HG03045 (cell line): Measurements from ENCODE around the gene MED28.
A peak's percentile ranks its signal among the peaks of the same experiment; 100 is the strongest.
"Not testable (repeated sequence)": the region's sequence is repeated elsewhere in the genome, so short reads cannot be mapped to it uniquely, and the experiment has no call there.

Source experiments
- ATAC-seq: cut with Tn5 transposase; IDR thresholded peaks from one replicate; pipeline ENCODE4 v1.9.1; 2021; ENCODE audit warnings: mild to moderate bottlenecking, moderate library complexity; ENCODE audit not compliant: unreplicated experiment

MED28 gene

GRCh38 chr4:17614416-17615299 is at the start of gene MED28:
Gene MED28, plus strand, starts transcription at chr4:17614641. Its CDS starts 14 bp downstream, at chr4:17614655.
- ATAC-seq: peak; percentile 95

DNA sequence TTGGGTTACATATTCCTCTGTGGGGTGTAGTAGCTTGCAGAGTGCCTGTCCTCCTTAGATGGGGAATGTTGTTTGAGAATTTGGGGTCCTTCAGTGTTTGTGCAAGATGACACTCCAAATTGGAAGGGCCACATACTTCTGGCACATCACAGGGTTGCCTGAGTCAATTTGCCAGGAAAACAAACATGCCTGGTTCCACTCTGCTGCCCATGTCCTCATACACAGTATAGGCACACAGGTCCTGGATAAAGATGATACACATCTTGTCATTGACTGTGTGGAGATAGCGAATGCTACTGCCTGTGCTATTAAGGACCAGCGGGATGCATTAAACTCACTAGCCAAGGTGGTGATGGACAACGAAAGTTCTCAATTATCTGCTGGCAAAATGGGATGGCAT is 48.6 kb upstream of the MED28 start:
- no peak for ATAC-seq

GRCh38 chr4:17567271-17567670 is 47.2 kb upstream of the MED28 start:
- ATAC-seq: no peak

DNA sequence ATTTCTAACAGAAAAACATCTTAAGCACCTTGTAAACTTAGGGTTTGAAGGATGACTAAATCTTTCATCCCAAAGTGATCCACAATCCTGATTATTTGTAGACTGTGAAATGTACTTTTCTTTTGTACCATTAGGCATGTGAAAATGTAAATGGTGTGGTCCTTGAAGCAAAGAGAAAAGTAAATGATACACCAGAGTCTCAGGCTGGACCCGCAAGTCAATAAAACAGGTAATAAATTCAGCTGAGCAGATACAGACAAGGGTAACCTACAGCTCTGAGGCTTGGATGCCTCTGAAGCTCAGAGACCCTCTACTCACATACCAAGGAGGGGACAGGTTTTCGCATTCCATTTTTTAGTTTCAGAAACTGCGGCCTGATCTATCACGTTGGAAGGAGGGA is 40.2 kb upstream of the MED28 start:
- ATAC-seq: no peak

- ATAC-seq: not testable (repeated sequence)
These were observed 39.3 kb upstream of the MED28 start for GRCh38 chr4:17575177-17575576.

GRCh38 chr4:17576932-17577664 is 37.3 kb upstream of the MED28 start, which contains the start of gene LAP3:
Gene LAP3, plus strand, starts transcription at chr4:17577198. Its CDS starts 268 bp downstream, at chr4:17577466.
- peak; percentile 90 for ATAC-seq

GRCh38 chr4:17577665-17578481 is 36.6 kb upstream of the MED28 start:
- ATAC-seq: peak; percentile 5

GRCh38 chr4:17578482-17578891 is 36.0 kb upstream of the MED28 start:
- ATAC-seq: peak; percentile 26

- no peak for ATAC-seq
These were observed 33.5 kb upstream of the MED28 start for GRCh38 chr4:17580969-17581368.

DNA sequence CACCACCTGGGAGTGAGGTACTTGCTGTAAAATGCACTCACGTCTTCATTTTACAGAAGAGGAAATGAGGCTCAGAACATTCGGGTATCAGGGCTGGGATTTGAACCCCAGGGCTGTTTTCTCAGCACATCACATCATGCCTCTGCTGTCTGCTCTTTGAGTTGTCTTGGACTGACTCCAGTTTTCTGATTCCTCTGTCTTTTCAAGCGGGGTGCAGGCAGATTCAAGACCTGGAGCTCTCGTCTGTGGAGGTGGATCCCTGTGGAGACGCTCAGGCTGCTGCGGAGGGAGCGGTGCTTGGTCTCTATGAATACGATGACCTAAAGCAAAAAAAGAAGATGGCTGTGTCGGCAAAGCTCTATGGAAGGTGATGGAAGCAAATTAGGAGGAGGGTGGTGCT is 31.2 kb upstream of the MED28 start:
- ATAC-seq: no peak

- no peak for ATAC-seq
These were observed 30.5 kb upstream of the MED28 start for GRCh38 chr4:17583941-17584340.

DNA sequence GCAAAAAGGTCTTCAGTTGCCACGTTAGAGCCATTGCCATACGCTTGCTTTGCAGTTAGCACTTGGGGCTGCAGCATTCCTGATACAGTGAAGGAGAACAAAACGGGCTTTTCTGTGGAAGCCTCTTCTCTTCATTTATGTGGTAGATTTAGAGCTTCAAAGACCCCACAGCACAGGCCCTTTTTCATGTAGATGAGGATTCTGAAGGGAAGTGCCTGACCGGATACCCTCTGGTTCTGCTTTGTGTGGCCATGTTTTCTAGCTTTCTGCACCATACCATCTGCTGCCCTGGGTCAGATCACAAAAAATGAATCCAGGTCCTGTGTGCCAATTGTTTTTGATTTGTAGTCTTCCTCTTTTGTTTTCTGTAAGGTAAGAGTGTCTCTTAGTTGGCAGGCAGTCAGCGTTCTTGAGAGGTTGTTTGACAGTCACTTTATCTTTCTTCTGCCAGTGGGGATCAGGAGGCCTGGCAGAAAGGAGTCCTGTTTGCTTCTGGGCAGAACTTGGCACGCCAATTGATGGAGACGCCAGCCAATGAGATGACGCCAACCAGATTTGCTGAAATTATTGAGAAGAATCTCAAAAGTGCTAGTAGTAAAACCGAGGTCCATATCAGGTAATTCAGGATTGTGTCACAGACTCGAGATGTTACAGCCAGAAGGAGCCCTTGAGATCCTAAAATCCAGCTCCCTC is 29.8 kb upstream of the MED28 start:
- ATAC-seq: no peak

DNA sequence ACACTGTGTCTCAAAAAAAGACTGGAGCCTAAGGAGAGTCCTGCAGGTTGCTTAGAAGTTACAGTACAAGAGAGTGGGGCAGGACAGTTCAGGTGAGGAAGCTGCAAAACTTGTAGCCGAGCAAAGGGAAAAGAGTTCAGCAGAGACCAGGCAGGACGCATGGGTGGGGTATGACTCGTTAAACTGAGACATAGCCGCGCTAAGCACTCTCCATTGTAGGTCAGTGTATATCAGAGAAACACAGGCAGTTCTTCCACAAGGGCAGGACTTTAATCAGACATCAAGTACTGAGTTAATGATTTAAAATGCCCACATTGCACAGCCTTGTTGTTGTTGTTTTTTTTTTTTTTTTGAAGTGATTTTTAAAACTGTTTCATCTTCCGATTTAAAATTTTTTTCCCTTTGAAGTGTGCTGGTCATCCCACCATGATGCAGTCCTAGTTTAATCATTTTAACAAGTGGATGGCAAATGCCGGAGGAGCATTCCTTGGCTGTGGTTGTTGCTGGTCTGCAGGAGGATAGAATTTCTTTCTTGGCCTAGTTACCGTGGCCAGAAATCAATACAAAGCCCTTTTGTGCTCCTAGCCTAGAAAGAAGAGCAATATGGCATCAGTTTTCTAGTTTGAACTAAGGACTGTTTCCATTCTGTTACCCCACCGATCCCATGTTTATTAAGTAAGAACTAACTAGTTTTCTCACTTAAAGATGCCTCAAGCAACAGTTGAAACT is 27.2 kb upstream of the MED28 start:
- ATAC-seq: no peak

- ATAC-seq: no peak
These were observed 25.1 kb upstream of the MED28 start for GRCh38 chr4:17589355-17589754.

DNA sequence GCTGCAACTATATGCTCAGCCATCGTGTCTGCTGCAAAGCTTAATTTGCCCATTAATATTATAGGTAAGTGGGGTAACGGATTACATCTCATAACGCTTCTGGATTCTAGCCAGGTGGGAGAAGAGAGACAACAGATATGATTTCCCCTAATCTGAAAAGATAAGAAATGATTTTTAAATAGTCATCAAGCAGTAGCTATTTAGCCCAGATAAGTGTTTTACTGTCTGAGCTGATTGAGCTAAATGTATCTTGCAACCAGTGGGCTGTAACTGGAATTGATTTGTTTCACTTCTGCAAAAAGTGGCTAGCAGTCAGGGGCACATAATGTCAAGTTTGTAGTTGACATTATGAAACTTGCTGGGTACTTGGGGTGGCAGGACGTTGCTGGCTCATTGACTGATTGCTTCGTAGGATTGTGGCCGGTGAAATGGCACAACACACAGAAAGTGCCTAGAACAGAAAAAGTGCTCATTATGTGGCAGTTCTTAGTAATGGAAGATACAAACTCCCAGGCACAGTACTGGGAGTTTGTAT is 18.9 kb upstream of the MED28 start:
- ATAC-seq: peak; percentile 77

GRCh38 chr4:17597517-17597916 is 16.9 kb upstream of the MED28 start:
- ATAC-seq: no peak

GRCh38 chr4:17599826-17600225 is 14.6 kb upstream of the MED28 start:
- no peak for ATAC-seq

DNA sequence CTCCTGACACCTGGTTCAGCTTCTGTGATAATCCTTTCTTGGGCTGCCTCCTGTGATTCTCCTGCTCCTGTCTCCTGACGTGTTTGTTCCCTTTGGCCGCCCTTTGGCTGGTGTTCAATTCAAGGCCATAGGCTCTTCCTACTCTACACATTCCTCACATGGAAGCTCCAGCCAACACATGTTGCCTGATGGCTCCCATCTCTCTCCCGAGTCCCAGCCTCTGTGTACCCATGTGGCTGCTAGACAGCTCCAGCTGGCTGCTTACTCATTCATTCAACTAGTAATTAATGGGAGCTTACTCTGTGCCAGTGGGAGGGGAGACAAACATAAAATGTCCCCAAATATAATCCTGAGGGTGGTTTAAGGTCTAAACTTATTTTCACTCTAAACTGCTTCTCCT is 9.2 kb upstream of the MED28 start:
- no peak for ATAC-seq

GRCh38 chr4:17613761-17614415 is 553 bp upstream of the MED28 start:
- ATAC-seq: peak; percentile 48
